ENCODE results near the gene NDE1.

- TF ChIP-seq CTCF (IDR thresholded peaks at IDR 0.05; ENCODE audit: insufficient read depth, low read depth, low read length) (no peak), EZH2 (IDR thresholded peaks at IDR 0.05; ENCODE audit: insufficient read depth, low read length) (no peak)
Observed at GRCh38 chr16:15723808-15724207, 73.8 kb downstream of the NDE1 start.
